ENCODE results near the gene SYT14.

DNA sequence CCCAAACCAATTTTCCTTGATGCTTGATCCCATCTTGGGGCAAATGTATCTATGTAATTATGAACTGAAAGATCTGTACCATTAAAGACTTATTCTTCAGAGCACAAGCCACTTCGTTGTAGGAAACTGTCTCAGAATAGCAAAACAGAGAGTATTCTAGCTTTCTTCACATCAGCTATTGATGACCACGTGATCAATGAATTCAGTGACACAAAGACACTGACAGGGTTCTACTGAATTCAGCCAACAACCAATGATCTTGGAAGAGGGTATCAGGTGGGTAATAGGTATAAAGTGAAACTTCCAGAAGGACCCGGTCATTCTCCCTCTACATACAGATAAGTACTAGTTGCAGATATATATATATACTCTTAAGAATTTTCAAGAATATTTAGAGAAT lies 260.8 kb downstream of the SYT14 start:
- TF ChIP-seq RAD21 (IDR thresholded peaks at IDR 0.05; ENCODE audit: low read length) (no peak), POLR2A (IDR thresholded peaks at IDR 0.05; ENCODE audit: low read depth, low read length) (no peak), ELK1 (IDR thresholded peaks at IDR 0.05; ENCODE audit: borderline replicate concordance, low read depth, low read length) (no peak), MXI1 (IDR thresholded peaks at IDR 0.05; ENCODE audit: borderline replicate concordance, low read depth, low read length) (no peak), FOS (IDR thresholded peaks at IDR 0.05; ENCODE audit: low read depth, low read length) (no peak), NFE2L2 (IDR thresholded peaks at IDR 0.05; ENCODE audit: low read depth, low read length) (no peak), RFX5 (IDR thresholded peaks at IDR 0.05; ENCODE audit: low read depth, low read length) (no peak), MAZ (IDR thresholded peaks at IDR 0.05; ENCODE audit: borderline replicate concordance, low read depth, low read length) (no peak), RCOR1 (IDR thresholded peaks at IDR 0.05; ENCODE audit: insufficient replicate concordance, low read length) (no peak)
- TF ChIP-seq, protein P1, sequence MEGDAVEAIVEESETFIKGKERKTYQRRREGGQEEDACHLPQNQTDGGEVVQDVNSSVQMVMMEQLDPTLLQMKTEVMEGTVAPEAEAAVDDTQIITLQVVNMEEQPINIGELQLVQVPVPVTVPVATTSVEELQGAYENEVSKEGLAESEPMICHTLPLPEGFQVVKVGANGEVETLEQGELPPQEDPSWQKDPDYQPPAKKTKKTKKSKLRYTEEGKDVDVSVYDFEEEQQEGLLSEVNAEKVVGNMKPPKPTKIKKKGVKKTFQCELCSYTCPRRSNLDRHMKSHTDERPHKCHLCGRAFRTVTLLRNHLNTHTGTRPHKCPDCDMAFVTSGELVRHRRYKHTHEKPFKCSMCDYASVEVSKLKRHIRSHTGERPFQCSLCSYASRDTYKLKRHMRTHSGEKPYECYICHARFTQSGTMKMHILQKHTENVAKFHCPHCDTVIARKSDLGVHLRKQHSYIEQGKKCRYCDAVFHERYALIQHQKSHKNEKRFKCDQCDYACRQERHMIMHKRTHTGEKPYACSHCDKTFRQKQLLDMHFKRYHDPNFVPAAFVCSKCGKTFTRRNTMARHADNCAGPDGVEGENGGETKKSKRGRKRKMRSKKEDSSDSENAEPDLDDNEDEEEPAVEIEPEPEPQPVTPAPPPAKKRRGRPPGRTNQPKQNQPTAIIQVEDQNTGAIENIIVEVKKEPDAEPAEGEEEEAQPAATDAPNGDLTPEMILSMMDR (conservative IDR thresholded peaks at IDR 0.05; ENCODE audit: low read depth, low read length): no peak
- TF ChIP-seq, protein P2, sequence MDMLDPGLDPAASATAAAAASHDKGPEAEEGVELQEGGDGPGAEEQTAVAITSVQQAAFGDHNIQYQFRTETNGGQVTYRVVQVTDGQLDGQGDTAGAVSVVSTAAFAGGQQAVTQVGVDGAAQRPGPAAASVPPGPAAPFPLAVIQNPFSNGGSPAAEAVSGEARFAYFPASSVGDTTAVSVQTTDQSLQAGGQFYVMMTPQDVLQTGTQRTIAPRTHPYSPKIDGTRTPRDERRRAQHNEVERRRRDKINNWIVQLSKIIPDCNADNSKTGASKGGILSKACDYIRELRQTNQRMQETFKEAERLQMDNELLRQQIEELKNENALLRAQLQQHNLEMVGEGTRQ (IDR thresholded peaks at IDR 0.05; ENCODE audit: low read depth, low read length): no peak
